Measurements from ENCODE around the gene SNAPC5. TPM values are rescaled to one million over a fixed set of nuclear protein-coding genes. Genes with fewer than 3 reads are reported as not detected.
A peak's percentile ranks its signal among the peaks of the same experiment; 100 is the strongest.

Gene SNAPC5
- total and polyA plus RNA-seq, 2 of the 13 experiments (the other 11 are each of a cell fraction or from before 2014, with no cell fraction given): 14.8 to 36.2 TPM

DNA sequence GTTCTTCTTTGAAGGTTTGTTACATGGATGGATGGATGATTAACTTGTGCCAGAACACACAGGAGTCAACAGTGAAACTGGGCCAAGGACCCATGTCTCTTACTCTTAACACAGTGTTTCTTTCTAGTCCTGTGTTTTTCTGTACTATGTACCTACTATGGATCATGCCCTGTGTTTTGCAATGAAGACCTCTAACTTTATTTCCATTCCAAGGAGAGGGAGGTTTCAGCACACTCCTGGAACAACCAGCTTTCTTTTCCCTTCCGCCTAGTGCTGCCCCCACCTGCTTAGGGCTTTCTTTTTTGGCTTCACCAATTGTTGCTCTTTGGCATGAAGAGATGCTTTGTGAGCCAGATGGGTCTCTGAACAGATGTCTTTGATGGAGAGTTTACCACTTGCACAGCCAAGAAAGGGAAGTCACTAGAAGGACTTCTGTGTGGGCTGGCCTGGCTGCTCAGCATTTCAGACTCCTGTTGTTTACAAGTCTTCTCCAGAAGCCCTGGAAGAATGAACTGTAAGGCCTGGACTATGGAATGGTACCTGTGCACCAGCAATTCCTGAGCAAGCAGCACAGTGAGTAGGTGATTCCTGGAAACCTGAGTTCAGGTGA is 44.5 kb downstream of the SNAPC5 start (continued):
- TF ChIP-seq, protein P1, sequence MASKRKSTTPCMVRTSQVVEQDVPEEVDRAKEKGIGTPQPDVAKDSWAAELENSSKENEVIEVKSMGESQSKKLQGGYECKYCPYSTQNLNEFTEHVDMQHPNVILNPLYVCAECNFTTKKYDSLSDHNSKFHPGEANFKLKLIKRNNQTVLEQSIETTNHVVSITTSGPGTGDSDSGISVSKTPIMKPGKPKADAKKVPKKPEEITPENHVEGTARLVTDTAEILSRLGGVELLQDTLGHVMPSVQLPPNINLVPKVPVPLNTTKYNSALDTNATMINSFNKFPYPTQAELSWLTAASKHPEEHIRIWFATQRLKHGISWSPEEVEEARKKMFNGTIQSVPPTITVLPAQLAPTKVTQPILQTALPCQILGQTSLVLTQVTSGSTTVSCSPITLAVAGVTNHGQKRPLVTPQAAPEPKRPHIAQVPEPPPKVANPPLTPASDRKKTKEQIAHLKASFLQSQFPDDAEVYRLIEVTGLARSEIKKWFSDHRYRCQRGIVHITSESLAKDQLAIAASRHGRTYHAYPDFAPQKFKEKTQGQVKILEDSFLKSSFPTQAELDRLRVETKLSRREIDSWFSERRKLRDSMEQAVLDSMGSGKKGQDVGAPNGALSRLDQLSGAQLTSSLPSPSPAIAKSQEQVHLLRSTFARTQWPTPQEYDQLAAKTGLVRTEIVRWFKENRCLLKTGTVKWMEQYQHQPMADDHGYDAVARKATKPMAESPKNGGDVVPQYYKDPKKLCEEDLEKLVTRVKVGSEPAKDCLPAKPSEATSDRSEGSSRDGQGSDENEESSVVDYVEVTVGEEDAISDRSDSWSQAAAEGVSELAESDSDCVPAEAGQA (IDR thresholded peaks at IDR 0.05; ENCODE audit: low read depth): no peak
- TF ChIP-seq, protein P1 (CRISPR knock-in tag; IDR thresholded peaks at IDR 0.05; ENCODE audit: borderline replicate concordance): no peak
- no peak for TF ChIP-seq AGO2 (optimal IDR thresholded peaks at IDR 0.05; ENCODE audit: low read depth, low read length)
- TF ChIP-seq, protein P2, sequence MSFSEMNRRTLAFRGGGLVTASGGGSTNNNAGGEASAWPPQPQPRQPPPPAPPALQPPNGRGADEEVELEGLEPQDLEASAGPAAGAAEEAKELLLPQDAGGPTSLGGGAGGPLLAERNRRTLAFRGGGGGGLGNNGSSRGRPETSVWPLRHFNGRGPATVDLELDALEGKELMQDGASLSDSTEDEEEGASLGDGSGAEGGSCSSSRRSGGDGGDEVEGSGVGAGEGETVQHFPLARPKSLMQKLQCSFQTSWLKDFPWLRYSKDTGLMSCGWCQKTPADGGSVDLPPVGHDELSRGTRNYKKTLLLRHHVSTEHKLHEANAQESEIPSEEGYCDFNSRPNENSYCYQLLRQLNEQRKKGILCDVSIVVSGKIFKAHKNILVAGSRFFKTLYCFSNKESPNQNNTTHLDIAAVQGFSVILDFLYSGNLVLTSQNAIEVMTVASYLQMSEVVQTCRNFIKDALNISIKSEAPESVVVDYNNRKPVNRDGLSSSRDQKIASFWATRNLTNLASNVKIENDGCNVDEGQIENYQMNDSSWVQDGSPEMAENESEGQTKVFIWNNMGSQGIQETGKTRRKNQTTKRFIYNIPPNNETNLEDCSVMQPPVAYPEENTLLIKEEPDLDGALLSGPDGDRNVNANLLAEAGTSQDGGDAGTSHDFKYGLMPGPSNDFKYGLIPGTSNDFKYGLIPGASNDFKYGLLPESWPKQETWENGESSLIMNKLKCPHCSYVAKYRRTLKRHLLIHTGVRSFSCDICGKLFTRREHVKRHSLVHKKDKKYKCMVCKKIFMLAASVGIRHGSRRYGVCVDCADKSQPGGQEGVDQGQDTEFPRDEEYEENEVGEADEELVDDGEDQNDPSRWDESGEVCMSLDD (CRISPR knock-in tag; IDR thresholded peaks at IDR 0.05; ENCODE audit: borderline replicate concordance): no peak
- TF ChIP-seq RFX5 (IDR thresholded peaks at IDR 0.05; ENCODE audit: low read depth, low read length): no peak
- TF ChIP-seq SNAI1 (CRISPR knock-in tag; IDR thresholded peaks at IDR 0.05; ENCODE audit: borderline replicate concordance): no peak
- no peak for TF ChIP-seq NAIF1 (CRISPR knock-in tag; IDR thresholded peaks at IDR 0.05; ENCODE audit: borderline replicate concordance)
- peak; percentile 34; the same call in 1 of the 2 replicates for TF ChIP-seq POGZ (CRISPR knock-in tag; IDR thresholded peaks at IDR 0.05)
- TF ChIP-seq ARID3A (IDR thresholded peaks at IDR 0.05; ENCODE audit: low read depth, low read length): peak; percentile 42; the same call in 1 of the 2 replicates
- no peak for TF ChIP-seq LCORL (IDR thresholded peaks at IDR 0.05)
- peak; percentile 17; the same call in 1 of the 2 replicates for TF ChIP-seq LCORL (CRISPR knock-in tag; IDR thresholded peaks at IDR 0.05)
- no peak for TF ChIP-seq ZFP90 (CRISPR knock-in tag; IDR thresholded peaks at IDR 0.05; ENCODE audit: borderline replicate concordance)
- TF ChIP-seq, protein P3, sequence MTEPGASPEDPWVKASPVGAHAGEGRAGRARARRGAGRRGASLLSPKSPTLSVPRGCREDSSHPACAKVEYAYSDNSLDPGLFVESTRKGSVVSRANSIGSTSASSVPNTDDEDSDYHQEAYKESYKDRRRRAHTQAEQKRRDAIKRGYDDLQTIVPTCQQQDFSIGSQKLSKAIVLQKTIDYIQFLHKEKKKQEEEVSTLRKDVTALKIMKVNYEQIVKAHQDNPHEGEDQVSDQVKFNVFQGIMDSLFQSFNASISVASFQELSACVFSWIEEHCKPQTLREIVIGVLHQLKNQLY (CRISPR knock-in tag; IDR thresholded peaks at IDR 0.05): 0 out of 2 replicates have a peak, but pooled peaks have one; percentile 21
- TF ChIP-seq TRAFD1 (CRISPR knock-in tag; IDR thresholded peaks at IDR 0.05; ENCODE audit: borderline replicate concordance): no peak
- peak; percentile 53; the same call in 1 of the 2 replicates for TF ChIP-seq PHF21A (CRISPR knock-in tag; IDR thresholded peaks at IDR 0.05)
- TF ChIP-seq GZF1 (CRISPR knock-in tag; IDR thresholded peaks at IDR 0.05): no peak
- no peak for TF ChIP-seq RBFOX2 (IDR thresholded peaks at IDR 0.05; ENCODE audit: low read depth, low read length)

All from HepG2 (cell line).